Trophoblast cell (in vitro differentiated cells and primary cell): ENCODE results near the gene TPM4.

Experiments
- DNase-seq, 2 donors: peaks; one replicate each; pipeline ENCODE4 v3.0.0-alpha.2; 2016
- H2AFZ ChIP-seq: 2 replicates; pipeline ENCODE4 v1.6.1; 2013; ENCODE audit warnings: low read length, moderate library complexity, mild to moderate bottlenecking; ENCODE audit not compliant: insufficient read depth, poor library complexity
- H2AK5ac ChIP-seq: 2 replicates; pipeline ENCODE4 v1.6.1; 2013; ENCODE audit warnings: mild to moderate bottlenecking, low read length
- H2BK120ac ChIP-seq: 2 replicates; pipeline ENCODE4 v1.6.1; 2013; ENCODE audit warnings: low read length, mild to moderate bottlenecking, moderate library complexity; ENCODE audit not compliant: insufficient read depth, poor library complexity
- H2BK12ac ChIP-seq: 2 replicates; pipeline ENCODE4 v1.6.1; 2013; ENCODE audit warnings: mild to moderate bottlenecking, low read length, moderate library complexity
- H2BK5ac ChIP-seq: 2 replicates; pipeline ENCODE4 v1.6.1; 2013; ENCODE audit warnings: low read length, low read depth, moderate library complexity, mild to moderate bottlenecking; ENCODE audit not compliant: poor library complexity
- H3K14ac ChIP-seq: 2 replicates; pipeline ENCODE4 v1.6.1; 2013; ENCODE audit warnings: mild to moderate bottlenecking, low read length
- H3K18ac ChIP-seq: 2 replicates; pipeline ENCODE4 v1.6.1; 2013; ENCODE audit warnings: mild to moderate bottlenecking, low read length
- H3K23ac ChIP-seq: 2 replicates; pipeline ENCODE4 v1.6.1; 2013; ENCODE audit warnings: low read length
- H3K27ac ChIP-seq: 2 replicates; pipeline ENCODE4 v1.5.1; 2013; ENCODE audit warnings: low read depth, mild to moderate bottlenecking, inconsistent platforms, low read length, moderate library complexity
- H3K27me3 ChIP-seq: 2 replicates; pipeline ENCODE4 v1.6.1; 2013; ENCODE audit warnings: inconsistent platforms, mild to moderate bottlenecking, low read length, moderate library complexity; ENCODE audit not compliant: insufficient read depth
- H3K36me3 ChIP-seq, 2 experiments: 1 replicate in 1 of 2; 2 replicates in 1 of 2; pipeline ENCODE4 v1.6.1; 2013; ENCODE audit warnings: low read length in 2 of 2, mild to moderate bottlenecking in 2 of 2, moderate library complexity in 1 of 2; ENCODE audit not compliant: insufficient read depth in 2 of 2, control insufficient read depth in 1 of 2
- H3K4ac ChIP-seq: 2 replicates; pipeline ENCODE4 v1.6.1; 2013; ENCODE audit warnings: low read depth, mild to moderate bottlenecking, low read length, moderate library complexity
- H3K4me1 ChIP-seq, 2 experiments: 1 replicate in 1 of 2; 2 replicates in 1 of 2; pipeline ENCODE4 v1.6.1; 2013; ENCODE audit warnings: low read length in 2 of 2, mild to moderate bottlenecking in 2 of 2, moderate library complexity in 1 of 2; ENCODE audit not compliant: insufficient read depth in 2 of 2, control insufficient read depth in 1 of 2
- H3K4me2 ChIP-seq: 2 replicates; pipeline ENCODE4 v1.6.1; 2013; ENCODE audit warnings: inconsistent platforms, mild to moderate bottlenecking, low read length, moderate library complexity
- H3K4me3 ChIP-seq: 2 replicates; pipeline ENCODE4 v1.5.1; 2013; ENCODE audit warnings: mild to moderate bottlenecking, low read depth, low read length, inconsistent platforms
- H3K79me1 ChIP-seq: one replicate; pipeline ENCODE4 v1.6.1; 2013; ENCODE audit warnings: low read length
- H3K79me2 ChIP-seq: 2 replicates; pipeline ENCODE4 v1.6.1; 2013; ENCODE audit warnings: low read length, mild to moderate bottlenecking; ENCODE audit not compliant: control insufficient read depth, insufficient read depth, poor library complexity
- H3K9ac ChIP-seq: 2 replicates; pipeline ENCODE4 v1.6.1; 2013; ENCODE audit warnings: mild to moderate bottlenecking, low read length
- H3K9me3 ChIP-seq: 2 replicates; pipeline ENCODE4 v1.6.1; 2013; ENCODE audit warnings: low read depth, mild to moderate bottlenecking, control low read depth, inconsistent platforms, low read length; ENCODE audit not compliant: insufficient read depth
- H4K12ac ChIP-seq: 2 replicates; pipeline ENCODE4 v1.6.1; 2013; ENCODE audit warnings: low read depth, mild to moderate bottlenecking, low read length, moderate library complexity
- H4K8ac ChIP-seq: 2 replicates; pipeline ENCODE4 v1.6.1; 2013; ENCODE audit warnings: low read depth, mild to moderate bottlenecking, low read length, moderate library complexity
- H4K91ac ChIP-seq: one replicate; pipeline ENCODE4 v1.6.1; 2013; ENCODE audit warnings: low read depth, mild to moderate bottlenecking, low read length, moderate library complexity
- WGBS: extraction: QIAGEN DNeasy Blood & Tissue Kit; methylation state at CpG from one replicate; pipeline ENCODE4 v1.1.7; 2013; ENCODE audit warnings: missing lambda C conversion rate; ENCODE audit not compliant: insufficient read length, insufficient coverage; ENCODE audit errors: extremely low coverage; 5-methylcytosine and 5-hydroxymethylcytosine counted together

TPM4 gene

GRCh38 chr19:16133818-16134217, 57.5 kb downstream of the TPM4 start:
- H3K4me2 ChIP-seq = no peak overlapping the region
- no peak for DNase-seq
- no peak overlapping the region for H3K4ac ChIP-seq
- H3K27ac ChIP-seq = no peak overlapping the region
- H3K9ac ChIP-seq = no peak overlapping the region
- no peak overlapping the region for H3K18ac ChIP-seq
- H3K4me3 ChIP-seq = no peak overlapping the region
- H3K23ac ChIP-seq = no peak overlapping the region
- H2BK12ac ChIP-seq = no peak overlapping the region
- H3K27me3 ChIP-seq = no peaks in the 10 kb centered on the region
- no peaks in the 10 kb centered on the region for H3K79me2 ChIP-seq
- H2BK120ac ChIP-seq = no peak overlapping the region
- no peaks in the 10 kb centered on the region for H3K9me3 ChIP-seq
- H2AK5ac ChIP-seq = no peak overlapping the region
- no peak overlapping the region for H4K8ac ChIP-seq
- H2BK5ac ChIP-seq = no peak overlapping the region
- no peaks in the 10 kb centered on the region for H3K79me1 ChIP-seq
- H3K14ac ChIP-seq = no peak overlapping the region
- H4K12ac ChIP-seq = no peak overlapping the region
- no peak overlapping the region for H2AFZ ChIP-seq
- H3K4me1 ChIP-seq = no peaks in the 10 kb centered on the region
- no peak overlapping the region for H4K91ac ChIP-seq
- H3K36me3 ChIP-seq = peaks cover 47 to 51% of the 10 kb centered on the region in 2 experiments
- WGBS = no CpG with 5 or more reads among the region's 4 CpGs

- Histone ChIP-seq H3K23ac (no peak overlapping the region), H3K36me3 (peaks cover 41 to 44% of the 10 kb centered on the region in 2 experiments), H3K79me2 (no peaks in the 10 kb centered on the region), H3K9me3 (no peaks in the 10 kb centered on the region), H2BK120ac (no peak overlapping the region), H3K4me3 (no peak overlapping the region), H3K27ac (no peak overlapping the region), H3K4ac (no peak overlapping the region), H2BK12ac (no peak overlapping the region), H3K4me2 (no peak overlapping the region), H3K27me3 (no peaks in the 10 kb centered on the region), H3K79me1 (no peaks in the 10 kb centered on the region), H2AK5ac (no peak overlapping the region), H2BK5ac (no peak overlapping the region), H4K12ac (no peak overlapping the region), H3K14ac (no peak overlapping the region), H3K18ac (no peak overlapping the region), H3K9ac (no peak overlapping the region), H2AFZ (no peak overlapping the region), H3K4me1 (no peaks in the 10 kb centered on the region), H4K8ac (no peak overlapping the region), H4K91ac (no peak overlapping the region)
- DNase-seq = no peak
- WGBS = no CpG with 5 or more reads among the region's 7 CpGs
Measured at GRCh38 chr19:16134510-16134909, 58.2 kb downstream of the TPM4 start.

- Histone ChIP-seq H3K4ac (no peak overlapping the region), H2BK12ac (no peak overlapping the region), H3K79me2 (no peaks in the 10 kb centered on the region), H3K79me1 (no peaks in the 10 kb centered on the region), H3K4me2 (no peak overlapping the region), H3K27ac (no peak overlapping the region), H3K23ac (no peak overlapping the region), H4K91ac (no peak overlapping the region), H3K9me3 (no peaks in the 10 kb centered on the region), H3K14ac (no peak overlapping the region), H3K27me3 (no peaks in the 10 kb centered on the region), H3K9ac (peak overlapping the region; percentile 1), H2BK120ac (no peak overlapping the region), H3K18ac (no peak overlapping the region), H4K8ac (no peak overlapping the region), H3K4me3 (no peak overlapping the region), H2BK5ac (no peak overlapping the region), H4K12ac (no peak overlapping the region), H2AFZ (no peak overlapping the region), H3K36me3 (peaks cover 32 to 36% of the 10 kb centered on the region in 2 experiments), H2AK5ac (no peak overlapping the region), H3K4me1 (no peaks in the 10 kb centered on the region)
- no peak for DNase-seq
- no CpG with 5 or more reads among the region's 4 CpGs for WGBS
Measured at GRCh38 chr19:16135430-16136127, 59.3 kb downstream of the TPM4 start.

- Histone ChIP-seq H3K23ac (no peak overlapping the region), H4K8ac (no peak overlapping the region), H4K91ac (no peak overlapping the region), H3K18ac (no peak overlapping the region), H2AFZ (no peak overlapping the region), H3K27me3 (no peaks in the 10 kb centered on the region), H3K36me3 (peaks cover 29 to 32% of the 10 kb centered on the region in 2 experiments), H3K4me2 (no peak overlapping the region), H3K14ac (no peak overlapping the region), H2BK12ac (no peak overlapping the region), H3K79me1 (no peaks in the 10 kb centered on the region), H3K4me3 (no peak overlapping the region), H2BK5ac (no peak overlapping the region), H3K4ac (no peak overlapping the region), H3K9ac (no peak overlapping the region), H2BK120ac (no peak overlapping the region), H4K12ac (no peak overlapping the region), H3K79me2 (no peaks in the 10 kb centered on the region), H2AK5ac (no peak overlapping the region), H3K27ac (no peak overlapping the region), H3K9me3 (no peaks in the 10 kb centered on the region), H3K4me1 (no peaks in the 10 kb centered on the region)
- no peak for DNase-seq
- no CpG with 5 or more reads among the region's 16 CpGs for WGBS
Measured at GRCh38 chr19:16136185-16136999, 60.1 kb downstream of the TPM4 start.
